Right ventricle myocardium inferior (tissue), 1 donor: ENCODE data around the gene SSUH2. TPM values are rescaled to one million over a fixed set of nuclear protein-coding genes. Genes with fewer than 3 reads are reported as not detected.
"Not testable (repeated sequence)": the region's sequence is repeated elsewhere in the genome, so short reads cannot be mapped to it uniquely, and the experiment has no call there.

Source experiments
- ATAC-seq: fragments of 200-7000 bp; cut with Tn5 transposase; one replicate; pipeline ENCODE4 v1.9.1; 2020; ENCODE audit warnings: mild to moderate bottlenecking, moderate library complexity
- DNase-seq: peaks from one replicate; pipeline ENCODE4 v3.0.0; 2021; ENCODE audit errors: missing footprints
- intact Hi-C: fragments of 100-400 bp; cut with DNase I; formaldehyde crosslinking; loops from one replicate; pipeline ENCODE4 v1.11.0; 2022
- total RNA-seq: library from RNA; stranded (reverse); fragmentation: NEBNext Ultra II Directional; extraction: Animal tissue kit (Norgen Biotek cat#: 25700); gene quantifications from one replicate; pipeline ENCODE4 v1.2.1, GENCODE V29; 2021
- donor health status: DM: no; HTN: yes; CAD: no; lungs with severe emphysema.

Gene SSUH2
- total RNA-seq, 1 donor from 2014 or later = 1.0 TPM

DNA sequence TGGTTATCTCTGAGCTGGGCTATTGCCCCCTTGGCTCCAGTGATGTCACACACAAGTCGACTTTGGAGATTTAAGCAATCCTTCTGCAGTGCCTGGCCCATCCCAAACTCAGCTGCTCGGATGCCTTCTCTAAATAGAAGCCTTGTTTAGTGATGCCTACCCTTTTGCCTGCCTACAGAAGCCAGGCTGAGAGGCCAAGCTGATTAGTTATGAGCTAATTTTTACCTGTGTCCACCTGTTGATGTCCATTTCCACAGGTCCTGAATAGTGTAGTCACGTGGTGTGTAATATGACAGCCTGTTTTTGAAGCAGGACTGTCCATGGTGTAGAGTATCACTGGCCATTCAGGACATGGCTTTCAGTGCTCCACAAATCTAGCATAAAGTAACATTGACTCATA, 45.5 kb downstream of the SSUH2 start:
- DNase-seq = no peak
- intact Hi-C loops = no loop called here
- no peak for ATAC-seq

DNA sequence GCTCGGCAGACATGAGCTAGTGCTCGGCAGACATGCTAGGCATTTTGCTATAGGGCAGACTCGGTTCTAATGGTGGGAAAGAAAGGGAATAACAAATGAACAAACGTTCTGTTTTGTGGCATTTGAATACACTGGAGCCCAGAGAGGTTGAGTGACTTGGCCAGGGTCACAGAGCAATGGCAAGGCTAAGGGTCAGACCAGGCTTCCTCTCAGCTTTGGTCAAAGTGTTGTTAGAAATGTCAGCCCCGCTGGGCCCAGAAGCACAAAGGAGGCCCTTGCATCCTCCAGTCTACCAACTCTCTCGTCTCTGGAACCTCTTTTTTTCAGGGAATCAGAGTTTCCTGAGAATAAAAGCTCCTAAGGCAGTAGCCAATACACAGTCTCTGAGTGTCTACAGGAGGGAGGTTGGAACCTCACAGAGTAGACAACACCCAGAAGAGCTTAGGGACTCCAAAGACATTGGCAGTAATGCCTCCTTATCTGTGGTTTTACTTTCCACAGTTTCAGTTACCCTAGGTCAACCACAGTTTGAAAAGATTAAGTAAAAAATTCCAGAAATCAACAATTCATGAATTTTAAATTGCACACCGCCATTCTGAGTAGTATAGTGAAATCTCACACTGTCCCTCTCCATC, 47.3 kb downstream of the SSUH2 start:
- intact Hi-C loops = no loop called here
- DNase-seq = no peak
- ATAC-seq = no peak

DNA sequence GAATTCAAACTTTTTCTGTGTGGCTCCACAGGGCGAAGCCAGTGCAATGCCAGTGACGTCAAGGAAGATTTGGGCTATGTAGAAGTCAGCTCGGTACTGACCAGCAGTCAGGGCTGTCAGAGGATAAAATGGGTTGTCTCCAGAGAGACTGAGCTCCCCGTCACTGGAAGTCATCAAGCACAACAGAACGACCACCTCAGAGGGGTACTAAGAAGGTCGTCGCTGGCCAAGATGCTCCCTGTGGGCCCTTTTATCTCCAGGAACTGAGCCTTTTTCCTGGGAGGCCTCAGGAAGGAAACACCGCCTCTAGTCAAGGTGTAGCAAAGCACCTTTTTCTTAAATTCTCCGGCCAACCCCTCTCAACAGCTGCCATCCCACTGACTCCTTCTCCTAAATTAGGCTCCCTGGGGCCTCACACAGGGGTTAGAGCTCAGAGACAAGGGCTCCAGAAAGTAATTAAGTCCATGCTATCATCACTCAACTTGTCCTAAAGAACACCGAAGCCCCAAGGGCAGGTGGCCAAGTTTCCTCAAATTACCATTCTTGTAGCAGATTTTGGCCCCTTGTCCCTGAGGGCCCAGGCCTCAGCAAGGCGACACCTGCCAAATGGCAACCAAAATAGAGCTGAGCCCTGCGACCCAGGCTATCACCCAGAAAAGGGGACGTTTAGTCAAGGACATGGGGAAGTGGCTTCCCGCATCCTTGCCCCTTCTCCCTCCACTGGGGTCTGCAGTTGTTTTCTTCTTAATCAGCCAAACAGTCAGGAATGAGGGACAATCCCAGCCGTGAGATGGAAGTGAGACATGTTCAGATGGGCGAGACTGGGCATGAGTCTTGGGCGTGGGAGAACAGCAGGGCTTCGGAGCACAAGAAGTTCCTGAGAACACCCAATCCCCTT, 48.0 kb downstream of the SSUH2 start:
- ATAC-seq (no peak), DNase-seq (no peak)
- intact Hi-C loops = no loop called here

DNA sequence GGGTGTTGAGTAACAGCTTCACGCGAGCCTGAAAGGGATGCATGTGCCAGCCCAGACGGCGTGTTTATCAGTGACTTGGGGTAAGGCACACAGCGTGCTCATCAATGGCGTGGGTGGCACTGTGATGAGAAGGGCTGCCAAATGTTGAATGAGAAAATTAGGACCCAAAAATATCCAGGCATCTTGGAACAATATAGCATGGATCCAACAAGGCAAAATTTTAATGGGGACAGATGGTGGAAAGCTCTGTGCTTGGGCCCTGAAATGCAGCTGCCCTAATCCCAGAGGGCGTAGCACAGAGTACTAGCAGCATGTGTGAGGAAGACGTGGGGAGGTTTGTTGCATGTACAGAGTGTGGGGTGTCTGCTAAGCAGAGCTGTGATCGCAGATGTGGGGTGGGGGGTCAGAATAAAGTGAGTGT, 48.9 kb downstream of the SSUH2 start:
- intact Hi-C loops = no loop called here
- DNase-seq = no peak
- ATAC-seq = peak; percentile 63

DNA sequence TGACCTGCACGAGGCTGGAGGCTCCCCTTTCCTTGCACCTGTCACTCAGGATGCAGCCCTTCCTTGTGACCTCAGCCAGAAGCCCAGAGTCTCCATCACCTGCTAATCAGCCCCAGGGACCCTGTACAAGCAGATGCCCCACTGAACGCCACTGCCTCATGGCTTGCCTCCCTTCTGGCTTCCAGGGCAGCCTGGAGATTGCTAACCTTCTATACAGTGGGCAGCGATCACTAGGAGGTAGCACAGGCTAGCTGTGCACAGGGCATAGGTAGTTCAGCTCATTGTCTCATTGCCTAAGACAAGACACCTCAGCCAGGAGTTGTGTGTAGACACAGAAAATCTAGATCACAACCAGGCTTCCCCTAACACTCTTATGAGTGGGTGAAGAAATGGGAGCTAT, 49.3 kb downstream of the SSUH2 start:
- DNase-seq = no peak
- no peak for ATAC-seq
- intact Hi-C loops = no loop called here

DNA sequence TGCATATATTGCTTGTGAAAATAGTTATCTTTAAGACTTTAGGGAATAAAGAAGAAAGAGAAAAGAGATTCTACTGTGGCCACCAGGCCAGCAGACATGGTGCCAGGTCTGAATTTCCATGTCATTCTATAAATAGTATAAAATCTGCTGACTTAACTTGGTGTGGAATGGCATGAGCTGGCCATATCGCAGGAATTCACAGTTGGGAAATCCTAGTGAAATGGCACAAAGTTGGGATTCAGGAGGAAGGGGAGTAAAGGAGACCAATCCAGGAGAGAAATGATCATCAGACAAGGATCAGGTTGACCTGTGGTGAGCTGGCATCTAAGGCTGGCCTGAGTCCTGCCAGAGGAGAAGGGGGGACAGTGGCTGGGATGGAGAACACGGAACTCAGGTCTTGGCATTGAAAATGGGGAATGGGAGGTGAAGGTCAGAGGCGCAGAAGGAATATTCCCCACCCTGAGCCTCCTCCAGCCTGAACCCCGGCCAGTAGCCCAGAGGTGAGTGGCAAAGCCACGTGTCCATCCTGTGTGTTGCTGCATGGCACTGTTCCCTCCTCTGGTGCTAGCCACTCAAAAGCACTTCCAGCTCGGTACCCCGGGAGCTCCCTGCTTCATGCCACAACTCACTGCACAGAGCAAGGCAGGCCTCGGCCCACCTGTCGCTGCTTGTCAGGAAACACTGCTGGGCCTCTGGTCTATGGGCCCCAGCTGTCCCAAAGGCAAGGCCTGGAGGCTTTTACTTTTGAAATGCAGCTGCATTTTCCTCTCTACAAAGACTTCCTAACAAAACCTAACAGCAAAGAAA, 51.4 kb downstream of the SSUH2 start:
- DNase-seq (no peak), ATAC-seq (peak; percentile 55)
- intact Hi-C loops = no loop called here

DNA sequence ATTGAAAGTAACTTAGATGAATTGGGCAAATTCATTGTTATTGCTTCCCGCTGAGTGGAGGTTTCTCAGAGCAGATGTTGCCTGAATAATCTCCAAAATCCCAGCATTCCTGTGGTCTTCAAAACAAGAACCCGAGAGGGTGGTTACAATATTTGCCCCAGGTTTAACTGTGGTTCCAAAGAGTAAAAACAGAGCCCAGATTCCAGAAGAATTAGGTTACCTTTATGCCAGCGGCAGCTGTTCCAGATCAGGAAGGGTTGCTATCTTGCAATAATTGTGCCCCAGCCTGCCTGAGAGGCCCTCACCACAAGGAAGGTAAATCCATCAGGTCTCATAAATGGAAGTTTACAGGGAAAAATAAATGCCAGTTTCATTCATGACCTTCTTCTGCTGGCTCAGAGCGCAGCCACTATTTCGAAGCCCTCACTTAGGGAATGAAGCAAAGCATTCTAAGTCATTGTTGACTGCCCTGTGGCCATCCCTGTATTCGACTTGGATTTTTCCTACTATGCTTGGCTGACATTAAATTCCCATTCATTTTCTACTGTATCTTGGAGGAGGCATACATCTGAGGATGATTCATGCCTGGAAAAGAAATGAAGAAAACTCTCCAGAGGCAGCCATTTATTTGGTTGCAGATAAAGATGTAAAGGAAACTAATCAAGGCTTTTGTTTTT, 54.6 kb downstream of the SSUH2 start:
- intact Hi-C loops = no loop called here
- ATAC-seq = no peak

DNA sequence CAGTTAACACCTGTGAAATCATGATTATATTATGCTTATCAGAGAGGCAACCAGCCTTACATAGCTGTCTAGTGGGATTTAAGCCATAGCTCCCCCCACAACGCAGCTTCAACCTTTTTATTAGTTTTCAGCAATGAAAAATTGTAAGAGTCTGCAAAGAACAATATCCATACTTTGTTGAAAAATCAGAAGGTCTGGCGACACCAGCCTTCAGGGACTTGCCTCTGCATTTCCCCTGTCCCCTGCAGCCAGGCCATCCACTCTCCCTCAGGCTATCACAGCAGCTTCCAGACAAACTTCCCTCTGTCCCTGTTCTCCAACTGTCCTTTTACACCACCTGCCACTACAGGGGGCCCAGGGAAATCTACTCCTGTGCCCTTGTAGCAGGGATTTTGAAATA, 59.9 kb downstream of the SSUH2 start:
- intact Hi-C loops = no loop called here
- no peak for ATAC-seq
- no peak for DNase-seq

More for the DNA sequence above, 54.6 kb downstream of the SSUH2 start:
- no peak for DNase-seq

DNA sequence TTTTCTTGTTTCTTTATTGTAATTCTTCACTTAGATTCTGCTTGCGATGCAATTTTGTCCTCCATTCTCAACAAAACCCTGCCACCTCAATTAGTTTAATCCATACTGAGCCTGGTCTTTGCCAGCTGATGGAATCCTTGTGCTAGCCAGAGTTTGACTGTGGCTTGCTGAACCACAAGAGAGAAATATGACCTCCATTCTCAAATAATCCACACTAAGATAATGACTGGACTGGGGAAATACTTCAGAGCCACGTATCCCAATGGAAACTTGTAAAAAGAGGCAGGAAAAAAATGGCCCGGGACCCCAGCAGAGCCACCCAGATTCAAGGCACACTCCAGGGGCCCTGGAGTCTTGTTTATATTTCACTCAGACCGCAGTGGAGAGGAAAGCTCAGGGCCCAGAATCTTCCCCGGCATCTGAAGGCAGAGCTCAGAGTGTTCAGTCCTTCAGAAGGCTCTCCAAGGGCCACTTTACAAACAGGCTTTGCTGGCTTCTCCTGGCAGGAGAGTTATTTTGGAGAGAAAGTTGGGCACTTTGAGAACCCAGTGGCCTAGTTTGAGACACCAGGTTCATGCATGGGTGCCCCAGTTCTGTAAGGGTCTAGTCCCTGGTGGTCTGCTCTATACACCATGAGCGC, 62.7 kb downstream of the SSUH2 start:
- ATAC-seq = no peak
- intact Hi-C loops = no loop called here

DNA sequence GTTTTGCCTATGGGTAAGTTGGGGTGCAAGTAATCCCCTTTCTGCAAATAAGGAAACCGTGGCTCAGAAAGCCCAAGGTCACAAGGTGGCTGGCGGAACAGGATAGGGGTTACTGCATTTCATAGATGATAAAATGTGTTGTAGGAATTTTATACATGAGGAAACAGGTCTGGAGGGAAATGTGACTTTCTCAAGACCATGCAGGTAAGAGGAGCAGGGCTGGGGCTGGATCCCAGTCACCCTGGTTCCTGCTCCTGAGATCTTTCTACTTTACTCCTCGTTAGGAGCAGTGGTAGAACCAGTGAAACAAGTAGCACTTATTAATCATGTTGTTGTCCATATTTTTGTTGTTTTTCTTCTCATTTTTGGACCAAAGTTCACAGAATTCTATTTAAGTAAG, 63.2 kb downstream of the SSUH2 start:
- ATAC-seq = no peak
- no peak for DNase-seq
- intact Hi-C loops = no loop called here

More for the DNA sequence above, 62.7 kb downstream of the SSUH2 start:
- DNase-seq = no peak

DNA sequence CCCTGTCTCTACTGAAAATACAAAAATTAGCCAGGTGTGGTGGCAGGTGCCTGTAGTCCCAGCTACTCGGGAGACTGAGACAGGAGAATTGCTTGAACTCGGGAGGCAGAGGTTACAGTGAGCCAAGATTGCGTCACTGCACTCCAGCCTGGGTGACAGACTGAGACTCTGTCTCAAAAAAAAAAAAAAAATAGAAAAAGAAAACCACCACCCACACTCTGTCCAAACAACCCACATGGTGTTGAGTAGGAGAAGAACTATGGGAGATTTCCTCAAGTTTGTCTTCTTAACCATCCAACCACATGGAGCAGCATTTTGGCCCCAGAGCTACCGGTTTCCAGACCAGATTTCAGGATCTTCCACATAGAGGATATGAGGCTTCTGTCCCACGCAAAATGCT, 64.2 kb downstream of the SSUH2 start:
- DNase-seq, ATAC-seq, intact Hi-C loops: not testable (repeated sequence)

DNA sequence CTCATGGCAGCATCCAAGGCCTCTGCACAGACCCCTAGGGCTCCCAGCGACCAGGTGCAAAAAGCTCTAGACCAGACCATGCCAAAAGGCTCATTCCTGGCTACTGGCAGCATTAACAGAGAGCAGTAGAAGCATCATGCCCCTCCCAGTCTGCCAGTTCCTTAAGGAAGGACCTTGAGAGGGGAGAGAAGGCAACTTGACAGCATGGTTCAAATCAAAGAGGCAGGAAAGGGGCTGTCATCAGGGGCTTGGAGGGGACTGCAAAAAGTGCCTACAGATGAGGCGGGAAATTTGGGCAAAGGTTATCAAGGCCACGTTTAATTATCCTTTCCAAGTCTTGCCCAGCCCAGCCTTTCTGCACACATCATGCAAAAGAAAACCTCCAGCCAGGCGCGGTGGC, 64.7 kb downstream of the SSUH2 start:
- ATAC-seq (no peak), DNase-seq (no peak)
- intact Hi-C loops = no loop called here

DNA sequence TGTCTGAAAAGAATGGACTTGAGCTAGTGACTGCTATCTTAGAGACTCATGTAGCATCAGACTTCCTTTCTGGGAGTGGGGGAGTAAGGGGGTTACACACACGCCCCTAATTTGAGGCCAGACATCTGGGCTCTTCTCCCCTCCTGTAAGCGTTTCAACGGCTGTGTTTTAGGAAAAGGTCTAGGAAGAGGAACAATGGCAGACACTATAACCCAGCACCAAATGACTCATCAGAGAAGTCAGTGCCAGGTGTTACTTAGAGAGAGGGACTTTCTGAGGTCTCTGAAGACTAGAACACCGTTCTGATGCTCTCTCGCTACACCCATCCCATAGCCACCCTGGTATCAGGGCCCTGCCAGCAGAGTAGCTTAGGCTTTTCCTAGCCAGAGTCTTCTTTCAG, 65.5 kb downstream of the SSUH2 start:
- DNase-seq = no peak
- ATAC-seq = no peak
- intact Hi-C loops = no loop called here

DNA sequence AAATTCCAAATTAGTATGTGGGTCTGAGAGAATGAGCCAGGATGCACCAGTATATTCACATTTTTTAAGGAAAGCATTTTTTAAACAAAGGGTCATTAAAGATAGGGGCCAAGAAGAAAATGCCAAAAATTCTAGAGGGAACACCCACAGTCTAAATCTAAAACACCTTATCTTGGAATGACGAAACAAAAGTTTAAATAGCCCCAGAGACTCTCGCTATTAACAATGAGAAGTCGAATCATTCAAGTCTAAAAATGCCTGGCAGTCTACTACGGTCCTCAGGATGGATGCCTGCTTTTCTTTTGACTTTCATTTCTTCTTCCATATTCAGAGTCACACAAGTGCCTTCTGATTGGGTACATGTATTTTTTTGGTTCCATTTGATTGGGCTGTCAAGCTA, 66.3 kb downstream of the SSUH2 start:
- intact Hi-C loops = no loop called here
- no peak for ATAC-seq
- DNase-seq = no peak

DNA sequence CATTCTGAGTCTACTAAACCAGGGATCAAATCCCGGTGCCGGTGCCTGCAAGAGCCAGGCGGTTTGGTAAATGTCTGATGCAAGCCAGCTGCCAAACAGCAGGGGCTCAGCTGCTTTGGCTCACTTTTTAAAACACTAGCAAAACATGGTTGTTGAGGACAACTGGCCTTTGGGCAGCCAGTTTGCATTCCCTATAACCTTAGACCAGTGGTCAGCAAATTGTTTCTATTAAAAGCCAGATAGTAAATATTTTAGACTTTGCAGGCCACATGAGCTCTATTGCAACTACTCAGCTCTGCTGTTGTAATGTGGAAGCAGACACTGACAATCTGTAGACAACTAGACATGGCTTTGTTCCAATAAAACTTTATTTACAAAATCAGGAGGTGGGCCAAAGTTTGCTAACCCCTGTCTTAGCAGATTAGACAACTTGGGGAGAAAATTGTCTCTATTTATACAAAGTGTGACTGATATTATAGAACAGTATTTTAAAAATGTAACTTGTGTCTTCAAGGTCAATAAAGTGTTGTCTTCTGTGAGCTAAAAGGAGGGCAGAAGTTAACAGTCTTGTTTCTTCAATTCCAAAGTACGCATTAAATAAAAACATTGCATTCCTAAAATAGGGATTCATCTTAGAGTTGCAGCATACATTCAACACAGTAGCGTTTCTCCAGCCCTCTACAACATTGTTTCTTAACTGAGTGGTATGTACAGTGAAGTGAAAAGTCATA, 67.6 kb downstream of the SSUH2 start:
- DNase-seq (no peak), ATAC-seq (no peak)
- intact Hi-C loops = no loop called here

DNA sequence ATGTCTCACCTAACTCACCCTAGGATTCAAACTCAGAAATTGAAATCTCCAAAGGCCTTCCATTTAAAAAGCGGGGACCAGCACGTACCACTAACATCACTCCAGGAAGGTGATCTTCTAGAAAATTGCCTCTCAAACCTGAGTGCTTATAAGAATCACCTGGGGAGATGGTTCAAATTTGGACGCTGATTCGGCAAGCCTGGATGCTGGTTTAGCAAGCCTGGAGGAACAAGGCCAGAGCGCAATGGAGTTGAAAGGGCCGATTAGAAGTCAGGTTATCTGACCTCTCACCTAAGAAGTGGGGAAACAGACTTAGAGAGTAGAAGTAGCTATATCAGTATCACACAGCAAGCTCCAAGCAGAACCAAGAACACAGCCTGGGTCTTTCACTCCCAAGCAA, 68.2 kb downstream of the SSUH2 start:
- intact Hi-C loops = no loop called here
- DNase-seq (no peak), ATAC-seq (no peak)

DNA sequence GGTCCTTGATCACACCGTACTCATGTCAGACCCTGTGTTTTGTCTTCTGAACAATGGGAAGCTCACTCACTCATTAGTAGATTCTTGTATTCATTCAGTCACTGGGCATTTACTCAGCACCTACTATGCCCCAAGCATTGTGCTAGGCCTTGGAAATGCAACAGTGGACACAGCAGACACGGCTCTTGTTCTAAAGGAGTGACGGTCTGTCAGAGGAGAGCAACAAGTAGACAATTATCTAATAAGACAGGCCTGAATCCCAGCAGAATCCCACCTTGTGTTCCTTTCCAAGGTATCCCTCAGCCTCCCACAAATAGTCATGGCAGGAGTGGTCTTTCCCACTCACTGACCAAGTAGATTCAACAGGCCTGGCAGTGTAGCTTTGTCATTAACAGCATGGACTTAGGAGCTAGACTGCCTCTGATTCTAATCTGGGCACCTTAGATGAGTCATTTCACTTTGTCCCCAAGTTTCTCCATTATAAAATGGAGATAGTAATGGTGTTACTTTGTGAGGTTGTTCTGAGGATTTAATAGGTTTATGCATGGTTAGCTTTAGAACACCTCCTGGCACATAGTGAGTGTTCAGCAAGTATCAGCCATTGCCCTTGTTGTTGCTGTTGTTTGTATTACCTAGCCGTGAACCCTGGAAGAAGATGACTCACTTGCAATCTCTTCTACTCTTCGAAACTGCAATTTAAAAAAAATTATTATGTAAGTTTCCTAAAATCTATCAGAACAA, 69.1 kb downstream of the SSUH2 start:
- DNase-seq (no peak), ATAC-seq (no peak)
- intact Hi-C loops = no loop called here
